Astrocyte of the spinal cord (primary cell): ENCODE data around the gene FBF1.
"Not testable (repeated sequence)": the region's sequence is repeated elsewhere in the genome, so short reads cannot be mapped to it uniquely, and the experiment has no call there.

Source experiments
- DNase-seq: peaks from one replicate; pipeline ENCODE4 v3.0.0; 2011; ENCODE audit warnings: low read depth, low spot score
- H3K4me3 ChIP-seq: 2 replicates; pipeline ENCODE4 v1.5.1; 2011; ENCODE audit warnings: low read depth, mild to moderate bottlenecking, low read length, moderate library complexity
- in situ Hi-C: cut with HindIII; loops from 2 replicates; pipeline ENCODE4 v1.10.0; 2017; ENCODE audit warnings: low sequenced_read_pairs
- TF ChIP-seq, protein P1 (sequence below): IDR thresholded peaks from 2 replicates; pipeline ENCODE4 v1.5.1; 2012; ENCODE audit warnings: low read depth, mild to moderate bottlenecking, low read length, inconsistent platforms

The FBF1 gene

DNA sequence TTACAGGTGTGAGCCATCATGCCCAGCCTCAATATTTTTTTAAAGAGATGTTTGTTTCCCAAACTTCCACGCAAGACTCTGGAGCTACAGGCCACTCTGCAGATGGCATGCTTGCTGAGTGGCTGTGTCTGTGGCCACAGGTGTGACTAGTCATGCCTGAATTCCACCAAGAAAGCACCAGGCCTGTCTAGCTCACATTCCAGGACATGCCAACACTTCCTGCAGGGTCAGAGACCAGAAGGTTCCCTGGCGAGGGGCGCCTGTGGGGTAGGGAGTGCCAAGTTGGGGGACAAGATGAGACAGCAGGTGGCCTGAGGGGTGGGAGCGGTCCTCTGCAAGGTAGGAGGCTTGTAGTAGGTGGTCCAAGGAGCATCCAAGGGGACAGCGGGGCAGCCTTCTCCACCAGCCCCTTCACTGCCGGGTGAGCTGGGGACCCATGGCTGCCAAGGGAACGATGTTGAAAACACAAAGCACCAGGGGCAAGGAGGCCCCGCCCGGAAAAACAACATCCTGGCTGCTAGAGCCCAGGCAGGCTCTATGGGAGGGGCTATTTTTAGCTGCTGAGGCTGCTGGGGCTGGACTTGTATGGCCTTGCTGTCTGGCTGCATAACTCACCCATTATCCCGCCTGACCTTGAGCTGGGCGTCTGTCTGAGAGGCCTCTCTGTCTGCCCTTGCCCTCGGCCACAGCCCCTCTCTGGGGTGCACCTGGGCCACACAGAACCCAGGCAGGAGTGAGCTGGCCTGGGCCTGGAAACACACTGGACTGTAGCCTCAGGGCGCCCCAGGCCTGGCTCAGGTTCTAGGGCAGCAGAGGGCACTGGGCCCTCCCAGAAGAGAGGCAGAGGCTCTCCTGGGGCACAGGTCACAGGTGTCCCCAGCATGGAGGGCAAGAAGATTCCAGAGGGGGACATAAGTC is 68.1 kb downstream of the FBF1 start:
- in situ Hi-C loops, result no loop called here
- peak; percentile 80 for DNase-seq
- H3K4me3 ChIP-seq, result no peak overlapping the region
- TF ChIP-seq, protein P1, sequence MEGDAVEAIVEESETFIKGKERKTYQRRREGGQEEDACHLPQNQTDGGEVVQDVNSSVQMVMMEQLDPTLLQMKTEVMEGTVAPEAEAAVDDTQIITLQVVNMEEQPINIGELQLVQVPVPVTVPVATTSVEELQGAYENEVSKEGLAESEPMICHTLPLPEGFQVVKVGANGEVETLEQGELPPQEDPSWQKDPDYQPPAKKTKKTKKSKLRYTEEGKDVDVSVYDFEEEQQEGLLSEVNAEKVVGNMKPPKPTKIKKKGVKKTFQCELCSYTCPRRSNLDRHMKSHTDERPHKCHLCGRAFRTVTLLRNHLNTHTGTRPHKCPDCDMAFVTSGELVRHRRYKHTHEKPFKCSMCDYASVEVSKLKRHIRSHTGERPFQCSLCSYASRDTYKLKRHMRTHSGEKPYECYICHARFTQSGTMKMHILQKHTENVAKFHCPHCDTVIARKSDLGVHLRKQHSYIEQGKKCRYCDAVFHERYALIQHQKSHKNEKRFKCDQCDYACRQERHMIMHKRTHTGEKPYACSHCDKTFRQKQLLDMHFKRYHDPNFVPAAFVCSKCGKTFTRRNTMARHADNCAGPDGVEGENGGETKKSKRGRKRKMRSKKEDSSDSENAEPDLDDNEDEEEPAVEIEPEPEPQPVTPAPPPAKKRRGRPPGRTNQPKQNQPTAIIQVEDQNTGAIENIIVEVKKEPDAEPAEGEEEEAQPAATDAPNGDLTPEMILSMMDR, result no peak

DNA sequence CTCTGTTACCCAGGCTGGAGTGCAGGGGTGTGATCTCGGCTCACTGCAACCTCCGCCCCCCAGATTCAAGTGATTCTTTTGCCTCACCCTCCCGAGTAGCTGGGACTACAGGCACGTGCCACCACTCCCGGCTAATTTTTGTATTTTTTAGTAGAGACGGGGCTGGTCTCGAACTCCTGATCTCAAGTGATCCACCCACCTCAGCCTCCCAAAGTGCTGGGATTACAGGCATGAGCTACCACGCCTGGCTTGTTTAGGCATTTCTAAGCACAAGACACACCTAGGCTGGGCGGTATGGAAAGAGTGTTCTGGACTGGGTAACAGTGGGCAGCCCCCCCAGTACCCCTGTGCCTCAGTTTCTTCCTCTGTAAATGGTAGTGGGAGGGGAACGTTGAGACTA is 70.6 kb downstream of the FBF1 start:
- DNase-seq, in situ Hi-C loops, H3K4me3 ChIP-seq: not testable (repeated sequence)

GRCh38 chr17:75869282-75870141 is 71.3 kb downstream of the FBF1 start:
- peak; percentile 30 for DNase-seq
- H3K4me3 ChIP-seq, result no peak overlapping the region
- TF ChIP-seq, protein P1, result no peak
- in situ Hi-C loops, result no loop called here

DNA sequence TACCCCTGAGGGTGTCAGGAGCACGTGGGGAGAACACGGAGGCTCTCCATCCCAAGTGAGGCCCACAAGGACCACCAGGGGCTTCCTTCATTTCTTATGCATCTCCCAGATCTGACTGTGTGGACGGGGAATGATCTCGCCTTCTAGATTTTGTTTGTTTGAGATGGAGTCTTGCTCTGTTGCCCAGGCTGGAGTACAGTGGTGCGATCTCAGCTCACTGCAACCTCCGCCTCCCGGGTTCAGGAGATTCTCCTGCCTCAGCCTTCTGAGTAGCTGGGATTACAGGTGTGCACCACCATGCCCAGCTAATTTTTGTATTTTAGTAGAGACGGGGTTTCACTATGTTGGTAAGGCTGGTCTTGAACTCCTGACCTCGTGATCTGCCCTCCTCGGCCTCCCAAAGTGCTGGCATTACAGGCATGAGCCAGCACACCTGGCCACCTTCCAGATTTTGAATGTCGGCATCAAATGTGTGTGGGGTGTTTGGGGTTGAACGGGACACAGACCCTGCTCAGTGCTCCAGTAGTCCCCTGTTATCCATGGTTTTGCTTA is 72.0 kb downstream of the FBF1 start:
- DNase-seq, H3K4me3 ChIP-seq, in situ Hi-C loops: not testable (repeated sequence)

GRCh38 chr17:75865404-75866188 is 75.2 kb downstream of the FBF1 start:
- H3K4me3 ChIP-seq, in situ Hi-C loops, DNase-seq: not testable (repeated sequence)

- H3K4me3 ChIP-seq, in situ Hi-C loops, DNase-seq: not testable (repeated sequence)
These were observed 76.0 kb downstream of the FBF1 start for GRCh38 chr17:75864887-75865286.

GRCh38 chr17:75864448-75864871 is 76.4 kb downstream of the FBF1 start:
- in situ Hi-C loops, result no loop called here
- TF ChIP-seq, protein P1, result no peak
- no peak overlapping the region for H3K4me3 ChIP-seq
- DNase-seq, result peak; percentile 91

GRCh38 chr17:75861927-75862317 is 78.9 kb downstream of the FBF1 start:
- TF ChIP-seq, protein P1, result no peak
- DNase-seq, result no peak
- in situ Hi-C loops, result no loop called here
- no peak overlapping the region for H3K4me3 ChIP-seq
